ENCODE data around the gene FCAMR.

The FCAMR gene

GRCh38 chr1:206909161-206909882 is 60.9 kb downstream of the FCAMR start:
- DNase-seq (ENCODE audit: low read depth in 3 of 3), result peak in 1 of 3 experiments; percentile 47

GRCh38 chr1:206908038-206908437 is 62.2 kb downstream of the FCAMR start:
- no peak for DNase-seq (ENCODE audit: low read depth in 3 of 3)
